SJCRH30 (cell line): Measurements from ENCODE around the gene FBXW2. TPM values are rescaled to one million over a fixed set of nuclear protein-coding genes. Genes with fewer than 3 reads are reported as not detected.
"Not testable (repeated sequence)": the region's sequence is repeated elsewhere in the genome, so short reads cannot be mapped to it uniquely, and the experiment has no call there.

ENCODE experiments used
- DNase-seq, 2 experiments: peaks; one replicate each; pipeline ENCODE4 v3.0.0-alpha.2; 2015 to 2020
- H3K27ac ChIP-seq: fragments of 250-450 bp; sonication (Bioruptor Pico); 2 replicates; pipeline ENCODE4 v1.5.1; 2020; ENCODE audit warnings: mild to moderate bottlenecking, moderate library complexity
- H3K27me3 ChIP-seq: fragments of 250-450 bp; sonication (Bioruptor Pico); 2 replicates; pipeline ENCODE4 v1.5.1; 2020; ENCODE audit warnings: mild to moderate bottlenecking, moderate library complexity
- H3K36me3 ChIP-seq: fragments of 250-450 bp; sonication (Bioruptor Pico); 2 replicates; pipeline ENCODE4 v1.5.1; 2020; ENCODE audit warnings: mild to moderate bottlenecking, moderate library complexity
- H3K4me1 ChIP-seq: fragments of 250-450 bp; sonication (Bioruptor Pico); 2 replicates; pipeline ENCODE4 v1.5.1; 2020; ENCODE audit warnings: mild to moderate bottlenecking, moderate library complexity
- H3K4me3 ChIP-seq: fragments of 250-450 bp; sonication (Bioruptor Pico); 2 replicates; pipeline ENCODE4 v1.5.1; 2020; ENCODE audit warnings: mild to moderate bottlenecking, moderate library complexity
- H3K9me3 ChIP-seq: fragments of 250-450 bp; sonication (Bioruptor Pico); replicated peaks from 2 replicates; pipeline ENCODE4 v1.5.1; 2020; ENCODE audit warnings: mild to moderate bottlenecking, moderate library complexity
- total RNA-seq: library from RNA; depleted of rRNA; stranded (reverse); fragments of >200 nt; shearing (Covaris generic); gene quantifications from 2 replicates; pipeline ENCODE4 v1.2.3, GENCODE V29; 2014

Gene FBXW2
- total RNA-seq, 1 experiment from 2014 or later: 43.6 TPM

DNA sequence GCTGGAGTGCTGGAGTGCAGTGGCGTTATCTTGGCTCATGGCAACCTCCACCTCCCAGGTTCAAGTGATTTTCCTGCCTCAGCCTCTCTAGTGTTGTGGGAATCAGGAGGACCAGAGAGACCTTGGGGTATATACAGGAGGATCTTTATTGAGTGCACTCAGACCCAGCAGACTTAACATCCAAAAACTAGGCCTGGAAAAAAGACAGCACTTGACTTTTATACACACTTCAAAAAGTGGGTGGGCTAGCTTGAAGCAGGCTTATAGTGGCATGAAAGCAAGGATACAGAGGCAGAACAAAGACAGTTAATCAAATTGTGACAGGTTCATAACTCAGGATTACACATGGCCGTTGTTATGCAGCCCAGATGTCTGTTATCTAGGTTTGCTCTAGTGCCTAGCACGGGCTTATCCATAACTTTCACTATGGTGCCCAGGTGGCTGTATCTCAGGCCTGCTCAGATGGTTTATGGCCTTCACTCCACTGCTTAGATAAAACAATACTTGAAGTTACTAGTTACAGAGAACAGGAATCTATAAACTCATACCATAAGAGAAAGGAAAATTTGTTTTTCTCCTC is 11.7 kb upstream of the FBXW2 start:
- H3K27ac ChIP-seq, H3K4me1 ChIP-seq, DNase-seq, H3K36me3 ChIP-seq, H3K4me3 ChIP-seq, H3K27me3 ChIP-seq: not testable (repeated sequence)
- H3K9me3 ChIP-seq: peaks cover 17% of the 10 kb centered on the region

DNA sequence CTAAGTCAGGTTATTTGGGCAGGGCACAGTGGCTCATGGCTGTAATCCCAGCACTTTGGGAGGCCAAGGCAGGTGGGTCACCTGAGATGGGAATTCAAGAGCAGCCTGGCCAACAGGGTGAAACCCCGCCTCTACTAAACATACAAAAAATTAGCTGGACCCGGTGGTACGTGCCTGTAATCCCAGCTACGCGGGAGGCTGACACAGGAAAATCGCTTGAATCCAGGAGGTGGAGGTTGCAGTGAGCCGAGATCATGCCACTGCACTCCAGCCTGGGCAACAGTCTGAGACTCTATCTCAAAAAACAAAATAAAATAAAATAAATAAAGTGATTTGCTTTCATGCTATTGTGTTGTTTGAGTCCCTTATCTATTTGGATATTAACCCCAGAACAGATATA is 8.2 kb upstream of the FBXW2 start:
- Histone ChIP-seq H3K4me3 (no peak overlapping the region), H3K4me1 (no peaks in the 10 kb centered on the region), H3K9me3 (peaks cover 6% of the 10 kb centered on the region; the same call in 1 of the 2 replicates), H3K27me3 (no peaks in the 10 kb centered on the region), H3K36me3 (no peaks in the 10 kb centered on the region), H3K27ac (no peak overlapping the region)
- DNase-seq: no peak

DNA sequence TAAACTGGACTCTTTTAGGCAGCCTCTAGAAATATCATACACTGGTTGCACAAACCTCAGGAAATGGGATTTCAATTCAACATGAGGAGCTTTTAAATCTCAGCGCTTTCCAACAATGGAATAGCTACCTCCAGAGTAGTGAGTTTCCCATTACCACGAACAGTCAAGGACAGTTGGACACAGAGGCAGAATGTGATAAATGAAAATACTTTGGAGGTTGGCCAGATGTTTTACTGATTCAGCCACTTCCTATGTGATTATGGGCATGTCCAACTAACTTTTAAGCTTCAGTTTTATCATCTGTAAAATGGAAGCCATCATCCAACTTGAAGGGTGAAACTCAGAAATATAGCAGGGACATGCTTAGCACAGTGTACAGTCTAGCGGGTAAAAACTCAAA is 2.1 kb downstream of the FBXW2 start:
- no peaks in the 10 kb centered on the region for H3K27me3 ChIP-seq
- no peak overlapping the region for H3K27ac ChIP-seq
- no peak overlapping the region for H3K4me3 ChIP-seq
- peaks cover 15% of the 10 kb centered on the region for H3K36me3 ChIP-seq
- no peak for DNase-seq
- no peaks in the 10 kb centered on the region for H3K4me1 ChIP-seq
- H3K9me3 ChIP-seq: no peaks in the 10 kb centered on the region

DNA sequence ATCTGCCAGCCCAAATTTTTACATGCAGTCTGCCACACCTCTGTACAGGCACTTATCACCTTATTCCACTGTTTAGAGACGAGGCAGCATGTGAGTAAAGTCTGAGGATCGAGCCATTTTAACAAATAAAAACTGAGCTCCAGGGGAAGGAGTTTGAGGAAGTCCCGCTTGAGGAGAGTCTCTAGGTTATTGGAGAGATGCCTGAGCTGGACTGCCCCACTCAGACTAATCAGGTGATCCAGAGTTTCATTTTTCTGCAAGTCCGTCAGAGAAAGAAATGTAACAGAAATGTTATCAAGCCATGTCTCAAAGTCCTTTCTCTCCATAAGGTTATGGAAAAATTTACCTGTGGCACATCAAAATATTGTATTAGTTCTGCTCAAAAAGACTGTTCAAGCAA is 5.3 kb downstream of the FBXW2 start:
- Histone ChIP-seq H3K4me3 (no peak overlapping the region), H3K9me3 (no peaks in the 10 kb centered on the region), H3K27ac (no peak overlapping the region), H3K27me3 (no peaks in the 10 kb centered on the region), H3K4me1 (no peaks in the 10 kb centered on the region), H3K36me3 (peaks cover 26% of the 10 kb centered on the region)
- no peak for DNase-seq

DNA sequence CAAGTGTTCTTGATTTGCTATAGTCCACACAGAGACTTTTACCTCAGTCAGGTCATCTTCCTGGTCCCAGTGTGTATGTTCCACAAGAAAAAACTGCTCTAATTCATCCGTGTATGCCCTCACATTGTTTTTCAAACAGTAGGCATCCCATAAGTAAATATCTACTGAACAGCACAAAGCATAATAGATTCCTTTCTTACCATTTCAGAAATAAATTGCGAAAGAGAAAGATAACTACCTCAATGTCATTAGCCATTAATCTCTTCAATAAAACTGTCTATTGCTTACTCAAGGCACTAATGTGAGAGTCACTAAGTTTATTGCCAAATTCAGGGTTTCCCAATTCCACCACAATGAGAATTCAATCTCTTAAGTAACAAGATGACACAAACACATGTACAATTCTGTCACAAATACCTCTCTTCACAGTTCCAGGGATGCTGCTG is 9.6 kb downstream of the FBXW2 start:
- no peaks in the 10 kb centered on the region for H3K9me3 ChIP-seq
- no peaks in the 10 kb centered on the region for H3K27me3 ChIP-seq
- no peak for DNase-seq
- H3K4me3 ChIP-seq: no peak overlapping the region
- no peak overlapping the region for H3K27ac ChIP-seq
- no peaks in the 10 kb centered on the region for H3K4me1 ChIP-seq
- peaks cover 37% of the 10 kb centered on the region for H3K36me3 ChIP-seq

DNA sequence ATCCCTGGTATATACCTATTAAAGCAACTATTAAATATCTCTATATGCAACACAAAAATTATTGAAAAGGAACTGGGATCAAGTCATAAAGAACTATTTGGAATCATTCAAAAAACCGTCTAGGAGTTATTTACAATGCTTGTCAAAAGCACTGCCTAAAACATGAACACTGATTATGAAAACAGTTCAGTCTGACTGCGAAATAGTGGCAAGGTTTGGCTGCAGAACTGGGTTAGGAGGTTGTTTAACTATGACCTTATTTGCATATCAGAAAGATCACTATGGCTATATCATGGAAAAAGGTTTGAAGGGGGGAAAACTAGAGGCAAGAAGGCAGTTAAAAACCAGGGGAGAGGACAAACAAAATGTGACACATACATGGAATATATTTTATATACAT is 12.0 kb downstream of the FBXW2 start:
- Histone ChIP-seq H3K9me3 (no peaks in the 10 kb centered on the region), H3K27ac (no peak overlapping the region), H3K4me1 (no peaks in the 10 kb centered on the region), H3K27me3 (no peaks in the 10 kb centered on the region), H3K4me3 (no peak overlapping the region), H3K36me3 (peaks cover 41% of the 10 kb centered on the region)
- no peak for DNase-seq

DNA sequence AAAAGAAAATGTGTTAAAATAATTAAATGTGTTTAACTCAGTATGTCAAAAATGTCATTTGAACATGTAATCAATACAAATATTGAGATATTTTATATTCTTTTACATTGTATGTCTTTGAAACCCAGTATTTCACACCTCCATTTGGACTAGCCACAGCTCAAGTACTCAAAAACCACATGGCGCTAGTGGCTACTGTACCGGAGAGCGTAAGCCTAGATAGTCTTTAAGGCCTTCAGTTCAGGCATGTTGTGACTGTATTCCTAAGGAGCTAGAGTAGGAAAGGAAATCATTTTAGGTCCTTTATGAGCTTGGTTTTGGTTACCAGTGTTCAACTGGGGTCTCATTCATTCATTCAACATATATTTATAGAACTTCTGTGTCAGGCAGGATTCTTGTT is 12.8 kb downstream of the FBXW2 start:
- Histone ChIP-seq H3K27me3 (no peaks in the 10 kb centered on the region), H3K9me3 (no peaks in the 10 kb centered on the region), H3K27ac (no peak overlapping the region), H3K4me1 (no peaks in the 10 kb centered on the region), H3K36me3 (peaks cover 43% of the 10 kb centered on the region), H3K4me3 (no peak overlapping the region)
- DNase-seq: no peak

DNA sequence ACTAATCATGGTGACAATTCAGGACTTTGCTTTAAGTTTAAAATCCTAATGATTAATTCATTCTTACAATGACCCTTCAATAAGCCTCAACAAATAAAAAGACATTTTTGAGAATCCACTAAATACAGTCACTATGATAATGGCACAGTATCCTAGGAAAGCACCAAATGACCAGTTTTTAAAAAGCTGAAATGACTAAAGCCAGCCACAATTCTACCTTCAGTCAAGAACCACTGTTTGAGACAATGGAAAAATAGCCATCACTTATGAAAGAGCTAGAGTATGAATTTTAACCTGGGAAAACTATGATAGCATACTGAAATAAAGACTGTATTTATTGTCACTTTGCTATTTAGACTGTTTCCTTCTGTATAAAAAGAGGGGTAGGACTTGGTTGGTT is 14.0 kb downstream of the FBXW2 start:
- H3K27ac ChIP-seq: no peak overlapping the region
- H3K4me3 ChIP-seq: no peak overlapping the region
- H3K9me3 ChIP-seq: no peaks in the 10 kb centered on the region
- H3K36me3 ChIP-seq: peaks cover 45% of the 10 kb centered on the region
- no peak for DNase-seq
- no peaks in the 10 kb centered on the region for H3K27me3 ChIP-seq
- no peaks in the 10 kb centered on the region for H3K4me1 ChIP-seq

DNA sequence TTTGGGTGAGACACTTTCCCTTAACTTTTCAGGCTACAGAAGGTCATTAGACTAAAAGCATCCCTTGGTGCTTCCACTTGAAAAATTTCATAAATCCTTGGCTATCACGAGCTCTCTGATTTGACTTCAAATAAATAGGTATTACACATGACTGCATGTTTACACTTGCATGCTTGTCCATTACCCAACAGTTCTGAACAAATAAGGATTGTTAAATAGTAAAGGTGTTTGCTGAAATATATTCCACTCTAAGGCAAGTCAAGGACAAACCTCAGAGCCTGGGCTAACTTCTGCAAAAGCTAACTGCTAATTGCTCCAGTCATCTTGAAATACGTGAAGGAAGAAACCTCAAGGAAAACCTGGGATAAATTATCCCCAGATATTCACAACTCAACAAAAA is 14.5 kb downstream of the FBXW2 start:
- Histone ChIP-seq H3K27ac (no peak overlapping the region), H3K9me3 (no peaks in the 10 kb centered on the region), H3K4me3 (no peak overlapping the region), H3K27me3 (no peaks in the 10 kb centered on the region), H3K36me3 (peaks cover 46% of the 10 kb centered on the region), H3K4me1 (no peaks in the 10 kb centered on the region)
- DNase-seq: no peak

DNA sequence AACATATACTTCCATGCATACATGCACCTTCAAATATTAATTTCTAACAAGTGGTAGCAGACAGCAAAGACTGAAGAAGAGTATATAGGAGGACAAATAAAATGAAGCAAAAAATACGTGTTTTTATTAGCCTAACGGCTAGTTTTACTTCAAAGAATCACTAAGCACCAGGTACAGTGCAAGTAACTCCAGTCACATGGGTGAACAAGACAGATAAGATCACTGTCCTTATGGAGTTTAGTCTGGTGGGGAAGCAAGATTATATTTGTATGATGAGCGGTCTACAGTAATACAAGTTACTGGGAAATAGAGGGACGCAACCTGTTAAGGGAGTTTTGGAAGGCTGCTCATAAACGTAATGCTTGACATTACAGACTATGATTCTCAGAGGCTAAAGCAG is 16.0 kb downstream of the FBXW2 start:
- peaks cover 57% of the 10 kb centered on the region for H3K36me3 ChIP-seq

DNA sequence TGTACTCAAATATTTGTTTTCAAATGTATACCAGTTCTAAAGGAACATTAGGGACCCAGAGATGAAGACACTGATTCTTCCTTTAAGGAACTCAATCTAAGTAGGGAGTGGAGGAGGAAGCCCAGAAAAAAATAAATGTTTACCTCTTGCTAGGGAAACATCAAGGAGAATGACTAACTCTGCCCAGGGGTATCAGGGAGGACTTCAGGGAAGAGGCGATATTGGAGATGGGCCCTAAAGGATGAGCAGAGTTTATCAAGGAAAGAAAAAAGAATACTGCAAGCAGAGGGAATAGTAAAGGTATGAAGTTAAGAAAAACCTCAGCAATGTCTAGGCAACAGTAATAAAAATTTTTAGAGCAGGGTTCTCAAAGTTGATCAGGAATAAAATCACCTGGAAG is 16.4 kb downstream of the FBXW2 start:
- H3K27ac ChIP-seq: no peak overlapping the region
- H3K36me3 ChIP-seq: peaks cover 60% of the 10 kb centered on the region
- H3K27me3 ChIP-seq: no peaks in the 10 kb centered on the region
- no peaks in the 10 kb centered on the region for H3K9me3 ChIP-seq
- H3K4me3 ChIP-seq: no peak overlapping the region
- DNase-seq: no peak
- no peaks in the 10 kb centered on the region for H3K4me1 ChIP-seq

More for the DNA sequence above, 16.0 kb downstream of the FBXW2 start:
- DNase-seq: no peak
- H3K4me3 ChIP-seq: no peak overlapping the region
- no peaks in the 10 kb centered on the region for H3K9me3 ChIP-seq
- no peaks in the 10 kb centered on the region for H3K27me3 ChIP-seq
- H3K27ac ChIP-seq: no peak overlapping the region
- H3K4me1 ChIP-seq: no peaks in the 10 kb centered on the region

DNA sequence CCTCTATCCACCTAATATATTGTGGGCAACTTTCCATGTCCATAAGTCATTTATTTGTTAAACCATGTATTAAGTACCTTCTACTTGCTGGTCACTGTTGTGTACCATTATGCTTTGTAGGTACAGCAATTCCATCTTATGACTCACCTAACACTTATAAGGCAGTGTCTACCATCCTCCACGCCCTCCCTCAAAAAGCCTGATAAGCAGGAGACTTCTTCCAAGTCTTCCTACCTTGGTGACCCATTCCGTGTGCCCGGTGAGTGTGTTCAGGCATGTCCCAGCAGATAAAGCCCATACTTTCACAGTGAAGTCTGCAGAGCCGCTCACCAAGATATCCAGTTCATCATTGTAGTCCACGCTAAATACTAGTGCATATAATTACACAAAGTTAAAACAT is 17.4 kb downstream of the FBXW2 start:
- Histone ChIP-seq H3K4me1 (no peaks in the 10 kb centered on the region), H3K4me3 (no peak overlapping the region), H3K36me3 (peaks cover 64% of the 10 kb centered on the region), H3K27me3 (no peaks in the 10 kb centered on the region), H3K9me3 (no peaks in the 10 kb centered on the region), H3K27ac (no peak overlapping the region)
- no peak for DNase-seq

DNA sequence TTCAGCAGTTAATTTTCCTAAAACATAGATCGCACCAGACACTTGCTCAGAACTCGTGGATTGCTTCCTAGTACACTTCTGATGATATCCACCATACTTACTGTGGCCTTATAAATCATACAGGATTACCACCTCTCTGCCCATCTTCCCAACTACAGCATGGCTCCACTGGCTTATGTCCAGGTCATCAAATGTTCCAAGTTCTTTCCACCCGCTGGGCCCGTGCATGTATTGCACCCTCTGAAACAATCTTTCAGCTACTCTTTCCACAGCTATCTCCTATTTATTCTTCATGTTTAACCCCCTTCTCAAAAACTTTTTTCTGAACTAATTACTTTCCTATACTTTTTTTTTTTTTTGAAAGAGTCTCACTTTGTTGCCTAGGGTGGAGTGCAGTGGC is 18.5 kb downstream of the FBXW2 start:
- peaks cover 66% of the 10 kb centered on the region for H3K36me3 ChIP-seq
- H3K9me3 ChIP-seq: no peaks in the 10 kb centered on the region
- no peaks in the 10 kb centered on the region for H3K27me3 ChIP-seq
- H3K27ac ChIP-seq: no peak overlapping the region
- no peaks in the 10 kb centered on the region for H3K4me1 ChIP-seq
- DNase-seq: no peak
- no peak overlapping the region for H3K4me3 ChIP-seq

DNA sequence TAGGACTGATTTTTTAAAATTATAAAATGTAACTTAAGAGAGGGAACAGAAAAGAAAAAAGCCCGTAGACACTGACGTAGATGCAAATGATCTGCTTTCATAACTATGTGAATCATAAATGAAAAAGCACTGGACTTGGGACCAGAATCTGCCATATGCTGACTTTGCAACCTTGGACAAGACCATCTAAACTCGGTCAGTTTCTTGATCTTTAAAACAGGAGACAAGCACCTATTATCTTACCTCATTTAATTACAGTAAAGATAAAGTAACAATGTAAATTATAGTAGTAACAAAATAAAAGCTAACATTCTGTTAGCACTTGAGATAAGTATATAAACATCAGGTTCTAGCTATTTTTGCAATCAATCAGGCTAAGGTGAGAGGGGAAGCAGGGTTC is 20.0 kb downstream of the FBXW2 start:
- H3K4me3 ChIP-seq: no peak overlapping the region
- H3K4me1 ChIP-seq: no peaks in the 10 kb centered on the region
- H3K9me3 ChIP-seq: no peaks in the 10 kb centered on the region
- no peaks in the 10 kb centered on the region for H3K27me3 ChIP-seq
- H3K36me3 ChIP-seq: peaks cover 75% of the 10 kb centered on the region
- no peak for DNase-seq
- no peak overlapping the region for H3K27ac ChIP-seq

DNA sequence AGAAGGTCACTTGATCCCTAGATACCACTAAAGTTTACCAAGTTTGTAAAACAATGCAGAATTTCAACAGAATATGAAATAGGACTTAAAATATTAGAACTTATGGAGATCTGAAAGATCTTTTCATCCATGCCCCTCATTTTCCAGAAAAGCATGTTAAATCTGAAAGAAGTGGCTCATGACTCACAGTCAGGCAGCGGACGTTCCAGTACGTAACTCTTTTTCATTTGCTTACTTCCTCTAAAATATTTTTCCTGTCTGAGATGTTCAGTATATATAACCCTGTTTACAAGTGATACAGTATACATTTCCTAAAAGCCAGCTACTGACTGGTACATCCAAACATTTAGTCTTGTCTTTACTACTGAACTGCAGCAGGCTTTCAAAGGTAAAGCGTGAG is 22.3 kb downstream of the FBXW2 start:
- Histone ChIP-seq H3K9me3 (no peaks in the 10 kb centered on the region), H3K27ac (no peak overlapping the region), H3K27me3 (no peaks in the 10 kb centered on the region), H3K4me3 (no peak overlapping the region), H3K4me1 (no peaks in the 10 kb centered on the region), H3K36me3 (peaks cover 77% of the 10 kb centered on the region)
- no peak for DNase-seq

DNA sequence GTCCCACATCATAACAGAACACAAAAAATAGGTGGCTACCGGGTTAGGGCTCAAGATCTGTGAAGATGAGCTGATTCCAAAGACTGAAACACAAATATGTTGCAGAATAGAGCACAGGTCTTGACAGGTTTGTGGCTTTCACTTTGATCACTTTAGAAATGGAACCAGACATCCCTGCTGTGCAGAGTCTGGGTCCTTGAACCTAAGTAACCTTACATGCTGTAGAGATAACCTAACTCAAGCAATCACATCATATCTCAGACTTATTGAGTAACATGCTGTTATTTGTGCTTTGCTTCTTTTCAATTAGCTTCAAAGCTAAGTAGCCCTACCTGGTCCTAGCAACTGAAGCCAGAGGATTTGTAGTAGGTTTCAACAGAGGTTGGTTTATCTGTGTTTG is 24.3 kb downstream of the FBXW2 start:
- DNase-seq: no peak
- Histone ChIP-seq H3K27ac (no peak overlapping the region), H3K4me3 (no peak overlapping the region), H3K9me3 (no peaks in the 10 kb centered on the region), H3K4me1 (no peaks in the 10 kb centered on the region), H3K27me3 (no peaks in the 10 kb centered on the region), H3K36me3 (peaks cover 78% of the 10 kb centered on the region)
